GM12875 (cell line): Measurements from ENCODE around the gene GKN2.

Experiments
- H3K4me3 ChIP-seq: one replicate; pipeline ENCODE4 v1.5.1; 2011; ENCODE audit warnings: low read depth, low read length, control low read depth
- TF ChIP-seq, protein P1 (sequence below): IDR thresholded peaks from 2 replicates; pipeline ENCODE4 v1.5.1; 2011; ENCODE audit warnings: low read depth, mild to moderate bottlenecking, control low read depth, inconsistent platforms, low read length, moderate library complexity, borderline replicate concordance; ENCODE audit not compliant: insufficient read depth

Gene GKN2

DNA sequence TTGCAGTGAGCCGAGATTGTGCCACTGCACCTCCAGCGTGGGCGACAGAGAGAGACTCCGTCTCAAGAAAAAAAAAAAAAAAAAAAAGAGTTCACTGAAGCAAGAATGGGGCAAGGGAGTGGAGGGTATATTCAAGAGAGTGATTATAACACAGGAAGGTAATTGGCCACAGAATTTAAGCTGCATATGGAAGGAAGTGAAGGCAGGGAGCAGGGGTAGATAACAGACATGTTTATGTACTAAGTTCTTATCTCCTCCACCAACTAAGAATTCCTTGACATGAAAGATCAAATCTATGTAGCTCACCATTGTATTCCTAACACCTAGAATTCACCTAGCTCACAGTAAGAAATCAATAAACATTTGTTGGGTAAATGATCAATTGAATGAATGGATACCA, 37.3 kb downstream of the GKN2 start:
- no peak overlapping the region for H3K4me3 ChIP-seq
- TF ChIP-seq, protein P1, sequence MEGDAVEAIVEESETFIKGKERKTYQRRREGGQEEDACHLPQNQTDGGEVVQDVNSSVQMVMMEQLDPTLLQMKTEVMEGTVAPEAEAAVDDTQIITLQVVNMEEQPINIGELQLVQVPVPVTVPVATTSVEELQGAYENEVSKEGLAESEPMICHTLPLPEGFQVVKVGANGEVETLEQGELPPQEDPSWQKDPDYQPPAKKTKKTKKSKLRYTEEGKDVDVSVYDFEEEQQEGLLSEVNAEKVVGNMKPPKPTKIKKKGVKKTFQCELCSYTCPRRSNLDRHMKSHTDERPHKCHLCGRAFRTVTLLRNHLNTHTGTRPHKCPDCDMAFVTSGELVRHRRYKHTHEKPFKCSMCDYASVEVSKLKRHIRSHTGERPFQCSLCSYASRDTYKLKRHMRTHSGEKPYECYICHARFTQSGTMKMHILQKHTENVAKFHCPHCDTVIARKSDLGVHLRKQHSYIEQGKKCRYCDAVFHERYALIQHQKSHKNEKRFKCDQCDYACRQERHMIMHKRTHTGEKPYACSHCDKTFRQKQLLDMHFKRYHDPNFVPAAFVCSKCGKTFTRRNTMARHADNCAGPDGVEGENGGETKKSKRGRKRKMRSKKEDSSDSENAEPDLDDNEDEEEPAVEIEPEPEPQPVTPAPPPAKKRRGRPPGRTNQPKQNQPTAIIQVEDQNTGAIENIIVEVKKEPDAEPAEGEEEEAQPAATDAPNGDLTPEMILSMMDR = no peak

DNA sequence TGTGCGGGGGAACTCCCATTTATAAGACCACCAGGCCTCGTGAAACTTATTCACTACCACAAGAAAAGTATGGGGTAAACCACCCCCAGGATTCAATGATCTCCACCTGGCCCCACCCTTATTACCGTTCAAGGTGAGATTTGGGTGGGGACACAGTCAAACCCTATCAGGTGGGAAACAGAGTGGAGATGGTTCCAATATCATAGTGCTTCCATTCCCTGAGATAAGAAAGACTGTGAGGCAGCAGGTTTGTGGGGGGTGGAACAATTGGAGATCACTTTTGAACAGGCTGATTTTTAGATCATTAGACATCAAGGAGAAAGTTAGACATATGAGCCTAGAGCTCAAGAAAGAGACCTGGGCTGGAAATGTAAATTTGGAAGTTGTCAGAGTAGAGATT, 39.3 kb downstream of the GKN2 start:
- H3K4me3 ChIP-seq = no peak overlapping the region
- TF ChIP-seq, protein P1 = no peak

DNA sequence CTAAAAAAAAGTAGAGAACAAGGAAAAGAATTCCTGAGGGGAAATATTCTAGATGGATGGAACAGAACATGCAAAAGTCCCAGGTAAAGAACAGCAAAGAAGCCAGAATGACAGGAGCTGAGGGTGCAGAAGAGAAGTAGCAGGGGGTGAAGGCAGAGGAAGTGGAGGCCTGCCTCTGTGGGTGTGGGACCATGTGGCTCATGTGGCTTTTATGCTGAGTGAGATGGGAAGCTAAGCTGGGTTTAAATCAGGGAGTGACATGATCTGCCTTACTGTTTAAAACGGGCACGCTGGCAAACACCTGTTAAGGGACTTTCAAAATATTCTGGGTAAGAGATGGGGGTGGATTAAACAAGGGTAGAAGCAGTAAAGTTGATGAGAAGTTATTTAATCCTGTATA, 40.0 kb downstream of the GKN2 start:
- TF ChIP-seq, protein P1 = no peak
- no peak overlapping the region for H3K4me3 ChIP-seq

DNA sequence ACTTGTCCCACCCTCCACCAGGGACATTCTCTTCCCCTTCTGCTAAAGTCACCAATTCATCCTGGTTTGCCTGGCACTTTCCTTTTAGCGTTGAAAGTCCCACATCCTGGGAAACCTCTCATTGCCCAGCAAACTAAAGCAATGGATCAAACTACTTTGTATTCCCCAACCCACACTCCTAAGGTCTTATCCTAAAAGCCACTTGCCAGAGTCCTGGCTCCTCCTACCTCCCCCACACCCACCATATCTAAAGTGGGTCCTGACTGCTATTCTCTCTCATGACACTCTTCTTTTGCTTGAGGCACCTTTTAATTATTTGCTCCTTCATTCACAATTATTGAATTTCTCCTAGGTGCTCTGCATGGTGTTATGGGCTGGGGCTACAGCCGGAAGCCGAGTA, 40.6 kb downstream of the GKN2 start:
- no peak overlapping the region for H3K4me3 ChIP-seq
- TF ChIP-seq, protein P1 = no peak

DNA sequence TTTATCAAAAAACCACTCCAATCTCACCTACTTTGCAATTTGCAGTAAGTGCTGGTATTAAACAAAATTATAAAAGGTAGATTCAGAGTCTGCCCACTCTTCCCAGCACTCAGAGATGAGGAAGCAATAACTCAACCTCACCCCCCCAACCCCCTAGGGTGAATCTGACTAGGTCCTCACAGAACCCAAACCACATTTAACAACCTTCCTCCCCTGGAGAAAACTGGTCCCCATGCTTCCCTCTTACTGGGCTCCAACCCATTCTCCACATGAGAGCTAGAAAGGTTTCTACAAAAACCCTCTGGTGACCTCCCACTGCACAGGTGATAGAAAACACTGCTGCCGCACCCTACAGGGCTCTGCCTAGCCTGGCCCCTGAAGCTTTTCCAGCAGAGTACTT, 41.0 kb downstream of the GKN2 start:
- no peak overlapping the region for H3K4me3 ChIP-seq
- TF ChIP-seq, protein P1 = no peak

DNA sequence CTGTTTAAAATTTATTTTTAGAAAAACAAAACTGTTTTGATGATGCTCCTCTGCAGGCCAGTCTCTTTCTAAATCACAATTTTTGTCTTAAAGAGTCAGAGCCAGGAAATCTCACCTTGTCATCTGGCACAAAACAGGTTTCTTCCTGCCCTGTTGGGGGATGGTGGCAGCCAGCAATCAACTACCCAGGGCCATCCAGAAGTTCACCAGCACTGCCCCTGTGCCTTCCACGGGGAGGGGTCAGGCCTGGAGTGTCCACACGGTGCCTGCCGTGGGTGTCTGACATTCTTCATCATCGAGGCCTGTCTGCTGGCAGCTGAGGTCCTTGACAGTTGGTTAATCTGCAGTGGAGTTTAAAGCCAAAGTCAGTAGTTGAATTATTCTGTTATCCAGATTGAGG, 41.4 kb downstream of the GKN2 start:
- H3K4me3 ChIP-seq = no peak overlapping the region
- TF ChIP-seq, protein P1 = no peak

DNA sequence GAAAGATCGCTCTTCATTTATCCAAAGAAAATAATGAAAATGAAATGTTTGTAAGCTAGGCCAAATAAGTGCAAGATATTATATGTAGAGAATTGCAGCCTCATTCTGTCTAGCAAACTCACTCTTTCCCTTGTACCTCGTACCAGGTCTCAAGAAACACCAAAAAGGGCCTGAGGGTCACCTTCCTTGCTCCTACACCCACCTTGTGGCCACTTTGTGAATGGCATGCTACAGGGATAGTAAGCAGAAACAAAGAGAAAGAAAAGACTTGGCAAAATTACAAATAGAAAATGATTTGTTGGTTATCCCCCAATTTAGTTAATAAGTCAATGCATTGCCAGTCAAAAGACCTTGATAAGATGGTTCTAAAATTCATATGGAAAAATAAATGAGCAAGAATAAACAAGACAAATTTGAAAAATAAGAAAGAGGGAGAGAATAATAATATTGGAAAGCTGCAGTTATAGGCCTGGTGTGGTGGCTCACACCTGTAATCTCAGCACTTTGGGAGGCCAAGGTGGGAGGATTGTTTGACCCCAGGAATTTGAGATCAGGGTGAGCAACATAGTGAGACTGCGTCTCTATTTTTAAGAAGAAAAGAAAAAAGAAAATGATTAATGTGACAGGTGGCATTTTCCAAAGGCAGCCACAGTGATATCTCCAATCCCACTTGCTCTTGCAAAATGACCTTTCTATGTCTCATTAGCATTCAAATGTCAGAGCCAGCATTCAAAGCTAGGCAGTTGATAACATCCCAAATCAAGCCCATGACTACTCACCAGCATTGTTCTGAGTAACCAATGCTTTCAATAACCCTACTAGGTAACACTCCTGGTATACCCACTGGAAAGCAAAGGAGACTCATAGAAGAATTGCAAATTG, 42.7 kb downstream of the GKN2 start:
- no peak overlapping the region for H3K4me3 ChIP-seq
- TF ChIP-seq, protein P1 = peak; percentile 85
